ENCODE results near the gene MIER2.
A peak's percentile ranks its signal among the peaks of the same experiment; 100 is the strongest.
"Not testable (repeated sequence)": the region's sequence is repeated elsewhere in the genome, so short reads cannot be mapped to it uniquely, and the experiment has no call there.

Gene MIER2

GRCh38 chr19:383922-384798, 39.6 kb upstream of the MIER2 start:
- no peak overlapping the region for H3K4me3 ChIP-seq (replicated peaks; ENCODE audit: low read depth, low read length)
- peak; percentile 6 for DNase-seq (ENCODE audit: low read depth)
- peak; percentile 23 for TF ChIP-seq CTCF (IDR thresholded peaks at IDR 0.05; ENCODE audit: low read length, missing control alignments)

GRCh38 chr19:383040-383439, 38.4 kb upstream of the MIER2 start:
- TF ChIP-seq CTCF (IDR thresholded peaks at IDR 0.05; ENCODE audit: low read length, missing control alignments): no peak
- no peak overlapping the region for H3K4me3 ChIP-seq (replicated peaks; ENCODE audit: low read depth, low read length)
- no peak for DNase-seq (ENCODE audit: low read depth)

- DNase-seq (ENCODE audit: low read depth): peak; percentile 13
- H3K4me3 ChIP-seq (replicated peaks; ENCODE audit: low read depth, low read length): not testable (repeated sequence)
Observed at GRCh38 chr19:382578-382977, 38.0 kb upstream of the MIER2 start.

- not testable (repeated sequence) for H3K4me3 ChIP-seq (replicated peaks; ENCODE audit: low read depth, low read length); DNase-seq (ENCODE audit: low read depth)
Observed at GRCh38 chr19:381901-382300, 37.3 kb upstream of the MIER2 start.

GRCh38 chr19:380618-381219, 36.1 kb upstream of the MIER2 start:
- DNase-seq (ENCODE audit: low read depth); H3K4me3 ChIP-seq (replicated peaks; ENCODE audit: low read depth, low read length): not testable (repeated sequence)

- no peak for DNase-seq (ENCODE audit: low read depth)
- no peak for TF ChIP-seq CTCF (IDR thresholded peaks at IDR 0.05; ENCODE audit: low read length, missing control alignments)
- H3K4me3 ChIP-seq (replicated peaks; ENCODE audit: low read depth, low read length): no peak overlapping the region
Observed at GRCh38 chr19:379796-380195, 35.2 kb upstream of the MIER2 start.

- no peak for DNase-seq (ENCODE audit: low read depth)
- TF ChIP-seq CTCF (IDR thresholded peaks at IDR 0.05; ENCODE audit: low read length, missing control alignments): no peak
- H3K4me3 ChIP-seq (replicated peaks; ENCODE audit: low read depth, low read length): no peak overlapping the region
Observed at GRCh38 chr19:378706-379105, 34.1 kb upstream of the MIER2 start.

- DNase-seq (ENCODE audit: low read depth): no peak
- no peak overlapping the region for H3K4me3 ChIP-seq (replicated peaks; ENCODE audit: low read depth, low read length)
- no peak for TF ChIP-seq CTCF (IDR thresholded peaks at IDR 0.05; ENCODE audit: low read length, missing control alignments)
Observed at GRCh38 chr19:377801-378581, 33.4 kb upstream of the MIER2 start.

Measured in fibroblast of pulmonary artery (primary cell).